Stimulated activated CD8-positive, alpha-beta memory T cell treated with anti-CD3 and anti-CD28 coated beads, Interleukin-4, amount 100 ng/mL, for 48 hours (primary cell): ENCODE results near the gene CHN2.
"Not testable (repeated sequence)": the region's sequence is repeated elsewhere in the genome, so short reads cannot be mapped to it uniquely, and the experiment has no call there.

Source experiments
- DNase-seq: peaks from one replicate; pipeline ENCODE4 v3.0.0-alpha.2; 2020

Gene CHN2

DNA sequence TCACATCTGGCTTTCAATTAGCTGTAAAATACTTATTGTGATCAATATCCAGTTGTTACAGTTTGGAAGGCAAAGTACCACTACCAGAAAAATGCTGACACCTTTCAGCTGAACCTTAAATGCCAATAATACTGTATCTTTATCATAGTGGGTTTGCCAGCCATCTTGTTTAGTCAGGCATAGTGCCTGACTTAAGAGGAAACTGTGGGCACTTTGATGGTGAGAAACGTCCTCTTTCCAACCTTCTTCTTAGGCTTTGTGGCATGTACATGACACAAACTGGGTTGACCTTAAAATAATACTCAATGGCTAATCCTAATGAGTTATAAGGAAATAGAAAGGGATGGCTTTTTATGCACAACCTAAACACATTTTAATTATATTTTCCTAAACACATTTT lies 316.8 kb downstream of the CHN2 start:
- no peak for DNase-seq

GRCh38 chr7:29511851-29512250 lies 317.3 kb downstream of the CHN2 start:
- no peak for DNase-seq

GRCh38 chr7:29516491-29516890 lies 321.9 kb downstream of the CHN2 start:
- no peak for DNase-seq

- no peak for DNase-seq
Measured at GRCh38 chr7:29518616-29519015, 324.0 kb downstream of the CHN2 start.

- no peak for DNase-seq
Measured at GRCh38 chr7:29523728-29524127, 329.2 kb downstream of the CHN2 start.

GRCh38 chr7:29527505-29528108 lies 333.0 kb downstream of the CHN2 start:
- DNase-seq = no peak

GRCh38 chr7:29528526-29528925 lies 334.0 kb downstream of the CHN2 start:
- DNase-seq = not testable (repeated sequence)
